Epithelial cell of esophagus (primary cell): ENCODE data around the gene POLR2I.
A peak's percentile ranks its signal among the peaks of the same experiment; 100 is the strongest.

Experiments
- DNase-seq: peaks from one replicate; pipeline ENCODE4 v3.0.0; 2010; ENCODE audit warnings: low read depth
- H3K4me3 ChIP-seq: 2 replicates; pipeline ENCODE4 v1.5.1; 2011; ENCODE audit warnings: mild to moderate bottlenecking, low read length, control low read depth
- CTCF ChIP-seq: IDR thresholded peaks from 2 replicates; pipeline ENCODE4 v1.5.1; 2011; ENCODE audit warnings: low read depth, mild to moderate bottlenecking, low read length, control low read depth, inconsistent platforms; ENCODE audit not compliant: insufficient read depth; ENCODE audit errors: missing control alignments

POLR2I gene

GRCh38 chr19:36115453-36116343 is 1.0 kb upstream of the POLR2I start, which contains the start of gene TBCB:
Gene TBCB, plus strand, starts transcription at chr19:36115468. Its CDS starts 93 bp downstream, at chr19:36115561.
- H3K4me3 ChIP-seq, result peak within 1 kb of the TSS; percentile 97
- TF ChIP-seq CTCF, result no peak
- DNase-seq, result no peak

- H3K4me3 ChIP-seq, result peak overlapping the region; percentile 97
- DNase-seq, result peak; percentile 51
- peak; percentile 45 for TF ChIP-seq CTCF
These were observed 568 bp downstream of the POLR2I start for GRCh38 chr19:36113894-36114720.

GRCh38 chr19:36113425-36113824 is 1.2 kb downstream of the POLR2I start:
- TF ChIP-seq CTCF, result no peak
- no peak for DNase-seq
- H3K4me3 ChIP-seq, result peak overlapping the region; percentile 97

- DNase-seq, result no peak
- no peak overlapping the region for H3K4me3 ChIP-seq
- no peak for TF ChIP-seq CTCF
These were observed 2.0 kb downstream of the POLR2I start for GRCh38 chr19:36112678-36113077.

GRCh38 chr19:36111200-36111539 is 3.5 kb downstream of the POLR2I start:
- no peak for TF ChIP-seq CTCF
- H3K4me3 ChIP-seq, result no peak overlapping the region
- no peak for DNase-seq

- H3K4me3 ChIP-seq, result no peak within 1 kb of the TSS
- no peak for TF ChIP-seq CTCF
- DNase-seq, result no peak
These were observed 4.0 kb downstream of the POLR2I start, which contains the start of gene OVOL3 for GRCh38 chr19:36110487-36111199. Gene OVOL3, plus strand, starts transcription at chr19:36111143. Its CDS starts 60 bp downstream, at chr19:36111203.
